Measurements from ENCODE around the gene CHN2.

GRCh38 chr7:29304756-29305155 lies 110.2 kb downstream of the CHN2 start:
- TF ChIP-seq RNF2 (IDR thresholded peaks at IDR 0.05; ENCODE audit: borderline replicate concordance, low read depth) (no peak), BHLHE40 (IDR thresholded peaks at IDR 0.05; ENCODE audit: low read depth, low read length) (no peak), MYC (IDR thresholded peaks at IDR 0.05; ENCODE audit: borderline replicate concordance, low read length) (no peak), HDAC2 (IDR thresholded peaks at IDR 0.05) (no peak), REST (IDR thresholded peaks at IDR 0.05) (no peak), CTCF (IDR thresholded peaks at IDR 0.05) (no peak)

Measured in A549 (cell line).